Measurements from ENCODE around the gene IL1RL1.

IL1RL1 gene

DNA sequence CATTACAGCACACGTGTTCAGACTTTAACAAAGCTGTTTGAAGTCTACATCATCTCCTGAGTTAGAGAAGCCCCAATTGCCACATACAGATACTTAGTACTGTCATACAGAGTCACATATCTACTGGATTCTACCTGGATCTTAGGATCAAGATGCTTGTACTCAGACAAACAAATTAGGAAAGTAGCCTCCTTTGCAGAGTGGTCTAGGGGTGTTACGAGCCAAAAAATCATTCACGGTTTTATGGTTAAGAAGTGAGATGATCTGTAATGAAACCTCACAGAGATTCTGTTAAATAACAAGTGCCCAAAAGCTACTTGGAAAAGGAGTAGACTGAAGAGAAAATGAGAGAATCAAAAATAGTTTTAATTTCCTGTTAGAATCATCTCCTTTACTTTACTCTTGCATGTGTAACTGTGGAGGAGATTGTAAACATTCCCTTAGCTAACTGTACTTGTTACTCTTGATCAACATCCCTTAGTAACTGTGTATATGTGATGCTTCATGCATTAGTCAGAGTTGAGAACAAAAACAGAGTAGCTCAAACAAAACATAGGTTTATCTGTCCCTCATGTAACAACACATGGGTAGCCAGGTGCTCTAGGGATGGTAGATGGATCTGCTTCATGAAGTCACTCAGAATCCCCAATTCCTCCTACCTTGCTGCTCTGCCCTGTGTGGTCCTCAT, 16.4 kb upstream of the IL1RL1 start:
- Histone ChIP-seq H3K4me3 (ENCODE audit: low read depth, low read length) (no peak overlapping the region), H3K36me3 (ENCODE audit: insufficient read depth, low read length) (no peaks in the 10 kb centered on the region), H3K27me3 (ENCODE audit: insufficient read depth, low read length) (no peaks in the 10 kb centered on the region), H3K79me2 (ENCODE audit: control insufficient read depth, insufficient read depth, low read length, unreplicated experiment) (no peaks in the 10 kb centered on the region), H2AFZ (ENCODE audit: low read length, unreplicated experiment) (no peak overlapping the region), H3K4me1 (ENCODE audit: control insufficient read depth, insufficient read depth, low read length, unreplicated experiment) (peaks cover 11% of the 10 kb centered on the region), H3K27ac (ENCODE audit: low read depth, low read length) (peak overlapping the region; percentile 54; the same call in 1 of the 2 replicates)

DNA sequence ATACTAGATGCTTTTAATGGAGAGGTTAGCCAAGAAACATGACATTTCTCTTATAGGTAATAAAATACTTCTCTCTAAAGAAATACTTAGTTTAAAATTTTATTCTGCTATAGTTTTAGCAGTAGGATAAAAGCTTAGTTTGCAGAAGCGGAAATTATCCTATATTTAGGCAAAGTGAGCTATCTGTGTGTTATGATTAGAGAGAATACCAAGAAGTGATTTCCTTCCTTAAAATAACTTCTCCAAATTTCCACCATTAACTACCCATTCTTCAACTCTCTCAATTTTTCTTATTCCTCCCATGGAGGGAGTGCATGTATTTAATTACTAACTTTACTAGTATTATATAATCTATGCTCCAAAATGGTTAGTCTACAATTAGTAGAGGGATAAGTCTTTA, 15.8 kb upstream of the IL1RL1 start:
- Histone ChIP-seq H3K79me2 (ENCODE audit: control insufficient read depth, insufficient read depth, low read length, unreplicated experiment) (no peaks in the 10 kb centered on the region), H3K4me3 (ENCODE audit: low read depth, low read length) (no peak overlapping the region), H3K36me3 (ENCODE audit: insufficient read depth, low read length) (no peaks in the 10 kb centered on the region), H3K27ac (ENCODE audit: low read depth, low read length) (peak overlapping the region; percentile 4; the same call in 1 of the 2 replicates), H2AFZ (ENCODE audit: low read length, unreplicated experiment) (no peak overlapping the region), H3K4me1 (ENCODE audit: control insufficient read depth, insufficient read depth, low read length, unreplicated experiment) (peaks cover 11% of the 10 kb centered on the region), H3K27me3 (ENCODE audit: insufficient read depth, low read length) (no peaks in the 10 kb centered on the region)

DNA sequence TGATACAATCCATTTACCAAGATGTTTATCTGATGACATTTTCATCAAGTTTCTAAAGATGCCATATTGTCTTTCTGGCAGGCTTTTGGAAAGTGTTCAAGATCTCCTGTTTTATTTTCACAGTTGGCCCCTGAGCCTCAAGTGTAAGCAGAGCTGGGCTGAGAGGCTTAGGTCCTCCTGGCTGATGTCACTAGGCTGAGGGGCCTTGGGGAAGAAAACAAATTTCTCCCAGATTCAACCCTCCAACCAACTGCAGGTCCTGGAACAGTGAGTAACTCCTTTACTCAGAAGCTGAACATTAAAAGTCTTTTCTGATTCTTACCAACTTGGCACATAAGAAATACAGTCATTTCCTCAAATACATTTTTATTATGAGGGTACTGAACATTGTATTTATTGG, 14.9 kb upstream of the IL1RL1 start:
- Histone ChIP-seq H3K36me3 (ENCODE audit: insufficient read depth, low read length) (no peaks in the 10 kb centered on the region), H3K4me1 (ENCODE audit: control insufficient read depth, insufficient read depth, low read length, unreplicated experiment) (peaks cover 11% of the 10 kb centered on the region), H2AFZ (ENCODE audit: low read length, unreplicated experiment) (no peak overlapping the region), H3K27ac (ENCODE audit: low read depth, low read length) (no peak overlapping the region), H3K27me3 (ENCODE audit: insufficient read depth, low read length) (no peaks in the 10 kb centered on the region), H3K79me2 (ENCODE audit: control insufficient read depth, insufficient read depth, low read length, unreplicated experiment) (no peaks in the 10 kb centered on the region), H3K4me3 (ENCODE audit: low read depth, low read length) (no peak overlapping the region)

DNA sequence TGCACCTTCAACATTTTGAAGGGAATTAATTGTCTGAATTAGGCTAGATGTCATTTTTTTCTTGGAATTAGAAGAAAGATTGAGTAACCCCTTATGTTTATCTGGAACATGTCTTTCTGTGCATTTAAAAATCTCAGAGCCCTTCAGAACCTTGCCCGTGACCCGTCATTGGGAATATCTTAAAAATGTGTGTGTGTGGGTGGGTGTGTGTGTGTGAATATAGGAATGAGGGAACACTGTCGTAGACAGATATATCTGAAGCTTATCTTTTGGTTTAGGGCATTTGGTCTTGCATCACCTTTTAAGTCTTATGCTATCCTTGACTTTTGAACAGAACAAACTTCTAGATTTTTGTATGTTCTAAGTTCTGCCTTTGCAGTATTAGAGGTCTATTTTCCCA, 13.5 kb upstream of the IL1RL1 start:
- Histone ChIP-seq H3K4me1 (ENCODE audit: control insufficient read depth, insufficient read depth, low read length, unreplicated experiment) (peaks cover 14% of the 10 kb centered on the region), H2AFZ (ENCODE audit: low read length, unreplicated experiment) (no peak overlapping the region), H3K79me2 (ENCODE audit: control insufficient read depth, insufficient read depth, low read length, unreplicated experiment) (no peaks in the 10 kb centered on the region), H3K36me3 (ENCODE audit: insufficient read depth, low read length) (no peaks in the 10 kb centered on the region), H3K27me3 (ENCODE audit: insufficient read depth, low read length) (no peaks in the 10 kb centered on the region), H3K4me3 (ENCODE audit: low read depth, low read length) (no peak overlapping the region), H3K27ac (ENCODE audit: low read depth, low read length) (no peak overlapping the region)

DNA sequence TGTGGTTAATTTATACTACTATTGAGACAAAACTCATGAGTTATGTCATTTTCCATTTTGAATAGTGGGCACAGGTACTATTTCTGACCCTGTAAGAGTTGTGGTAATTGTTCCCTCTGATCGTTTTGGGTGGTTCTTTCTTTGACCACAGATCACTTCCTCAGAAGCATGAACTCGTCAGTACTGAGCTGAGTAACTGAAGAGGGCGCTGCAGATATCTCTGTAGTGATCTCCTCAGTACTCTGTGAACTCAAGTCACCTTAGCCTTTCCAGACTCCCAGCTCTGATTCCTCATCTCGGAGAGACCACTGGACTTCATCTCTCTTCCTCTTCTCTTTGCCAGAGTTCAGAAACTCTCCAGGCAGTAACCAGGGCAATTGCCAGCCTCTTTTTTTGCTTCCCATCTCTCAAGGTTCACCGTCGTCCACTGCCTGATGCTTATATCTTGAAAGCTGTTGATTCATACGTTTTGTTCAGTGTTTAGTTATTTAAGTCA, 9.4 kb upstream of the IL1RL1 start:
- Histone ChIP-seq H3K4me3 (ENCODE audit: low read depth, low read length) (no peak overlapping the region), H2AFZ (ENCODE audit: low read length, unreplicated experiment) (peak overlapping the region; percentile 2), H3K4me1 (ENCODE audit: control insufficient read depth, insufficient read depth, low read length, unreplicated experiment) (peaks cover 21% of the 10 kb centered on the region), H3K36me3 (ENCODE audit: insufficient read depth, low read length) (no peaks in the 10 kb centered on the region), H3K27me3 (ENCODE audit: insufficient read depth, low read length) (no peaks in the 10 kb centered on the region), H3K79me2 (ENCODE audit: control insufficient read depth, insufficient read depth, low read length, unreplicated experiment) (no peaks in the 10 kb centered on the region), H3K27ac (ENCODE audit: low read depth, low read length) (peak overlapping the region; percentile 38; the same call in 1 of the 2 replicates)

DNA sequence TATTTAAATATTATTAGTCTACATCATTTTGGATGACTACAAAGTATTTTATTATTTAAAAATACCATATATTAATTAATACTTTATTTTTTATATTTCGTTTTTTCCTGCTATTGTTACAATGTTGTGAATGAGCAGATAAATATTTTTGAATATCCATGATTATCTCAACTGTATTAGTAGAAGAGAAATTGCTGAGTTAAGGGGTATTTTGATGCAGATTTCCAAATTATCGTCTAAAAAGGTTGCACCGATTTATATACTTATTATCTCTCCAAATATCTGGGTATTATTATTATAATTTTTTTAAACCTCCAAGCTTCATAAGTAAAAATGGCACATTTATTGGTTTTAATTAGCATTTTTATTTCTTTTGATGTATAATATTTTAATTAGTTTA, 8.9 kb upstream of the IL1RL1 start:
- H3K4me3 ChIP-seq (ENCODE audit: low read depth, low read length), result no peak overlapping the region
- H2AFZ ChIP-seq (ENCODE audit: low read length, unreplicated experiment), result no peak overlapping the region
- peaks cover 21% of the 10 kb centered on the region for H3K4me1 ChIP-seq (ENCODE audit: control insufficient read depth, insufficient read depth, low read length, unreplicated experiment)
- no peaks in the 10 kb centered on the region for H3K36me3 ChIP-seq (ENCODE audit: insufficient read depth, low read length)
- H3K27me3 ChIP-seq (ENCODE audit: insufficient read depth, low read length), result no peaks in the 10 kb centered on the region
- no peaks in the 10 kb centered on the region for H3K79me2 ChIP-seq (ENCODE audit: control insufficient read depth, insufficient read depth, low read length, unreplicated experiment)
- H3K27ac ChIP-seq (ENCODE audit: low read depth, low read length), result no peak overlapping the region

DNA sequence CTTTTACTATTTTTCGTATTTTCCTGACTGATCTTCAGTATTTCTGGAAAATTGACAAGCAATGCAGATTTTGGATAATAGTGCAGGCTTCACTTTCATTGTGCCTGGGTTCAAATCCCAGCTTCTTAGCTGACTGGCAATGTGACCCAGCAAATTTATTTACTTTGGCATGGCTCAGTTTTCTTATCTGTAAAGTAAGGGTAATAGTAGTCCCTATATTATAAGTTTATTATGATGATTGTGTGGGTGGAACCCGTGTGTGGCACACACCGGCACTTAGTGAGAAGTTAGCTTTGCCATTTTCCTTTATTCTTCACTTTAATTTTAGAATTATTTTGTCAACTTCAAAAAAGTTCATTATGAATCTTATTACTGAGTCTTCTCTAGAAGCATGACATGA, 7.8 kb upstream of the IL1RL1 start:
- Histone ChIP-seq H3K4me1 (ENCODE audit: control insufficient read depth, insufficient read depth, low read length, unreplicated experiment) (peaks cover 21% of the 10 kb centered on the region), H3K79me2 (ENCODE audit: control insufficient read depth, insufficient read depth, low read length, unreplicated experiment) (no peaks in the 10 kb centered on the region), H3K27me3 (ENCODE audit: insufficient read depth, low read length) (no peaks in the 10 kb centered on the region), H3K27ac (ENCODE audit: low read depth, low read length) (peak overlapping the region; percentile 92), H3K36me3 (ENCODE audit: insufficient read depth, low read length) (no peaks in the 10 kb centered on the region), H2AFZ (ENCODE audit: low read length, unreplicated experiment) (peak overlapping the region; percentile 9), H3K4me3 (ENCODE audit: low read depth, low read length) (no peak overlapping the region)

DNA sequence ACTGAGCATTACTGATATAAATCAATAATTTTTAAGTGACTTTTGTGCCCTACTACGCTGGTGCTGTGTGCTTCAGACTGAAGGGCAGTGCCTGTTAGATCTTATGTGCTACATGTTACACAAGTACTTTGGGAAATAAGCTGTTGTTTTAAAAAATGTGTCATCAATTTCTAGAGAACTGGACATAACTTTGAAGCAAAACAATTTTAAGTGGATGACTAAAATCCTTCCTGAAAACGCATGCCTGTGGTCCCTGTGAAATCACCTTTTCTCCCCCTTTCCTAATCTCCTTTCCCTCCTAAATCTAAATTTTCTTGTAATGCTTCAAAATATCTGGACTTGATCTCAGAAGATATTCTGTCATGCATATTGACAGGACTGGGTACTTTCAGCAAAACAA, 7.1 kb upstream of the IL1RL1 start:
- Histone ChIP-seq H2AFZ (ENCODE audit: low read length, unreplicated experiment) (peak overlapping the region; percentile 77), H3K4me1 (ENCODE audit: control insufficient read depth, insufficient read depth, low read length, unreplicated experiment) (peaks cover 21% of the 10 kb centered on the region), H3K27ac (ENCODE audit: low read depth, low read length) (peak overlapping the region; percentile 92), H3K36me3 (ENCODE audit: insufficient read depth, low read length) (no peaks in the 10 kb centered on the region), H3K27me3 (ENCODE audit: insufficient read depth, low read length) (no peaks in the 10 kb centered on the region), H3K4me3 (ENCODE audit: low read depth, low read length) (no peak overlapping the region), H3K79me2 (ENCODE audit: control insufficient read depth, insufficient read depth, low read length, unreplicated experiment) (no peaks in the 10 kb centered on the region)

DNA sequence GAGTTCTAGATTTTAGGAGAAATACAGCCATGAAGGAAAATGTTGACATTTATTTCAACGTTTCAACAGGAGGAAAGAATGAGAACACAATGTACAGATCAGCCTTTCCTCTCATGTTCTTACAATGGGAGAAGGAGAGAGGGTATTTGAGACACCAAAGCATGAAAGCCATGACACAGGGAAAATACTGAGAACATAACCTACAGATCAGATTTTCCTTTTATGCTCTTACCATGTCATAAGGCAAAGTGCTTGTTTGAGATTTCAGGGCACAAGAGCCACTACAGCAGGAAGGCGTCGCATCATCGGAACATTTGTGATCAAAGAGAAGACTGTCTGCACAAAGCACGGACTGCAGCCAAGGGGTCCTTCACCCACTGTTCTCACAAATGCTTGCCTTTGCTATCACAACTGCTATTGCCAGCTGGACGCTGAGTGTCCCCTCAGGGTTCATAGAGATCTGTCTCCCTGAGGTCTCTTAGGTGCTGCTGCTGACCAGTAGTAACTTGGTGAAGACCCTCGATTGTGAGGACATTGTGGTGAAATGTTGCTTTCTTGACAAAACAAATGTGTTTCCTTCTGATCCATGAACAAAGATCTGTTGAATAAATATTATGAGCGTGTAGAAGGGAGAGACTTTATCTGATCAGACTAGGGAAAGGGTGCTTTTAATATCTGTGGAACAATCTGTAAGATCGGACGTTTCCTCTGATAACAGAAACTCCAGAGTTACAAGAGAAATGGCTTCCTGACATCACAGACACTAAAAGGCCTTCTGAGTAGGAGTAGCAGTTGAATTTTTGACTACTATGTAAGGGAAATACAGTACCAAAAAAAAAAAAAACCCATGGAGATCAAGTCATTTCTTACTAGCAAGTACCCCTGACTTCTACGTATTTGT, 6.4 kb upstream of the IL1RL1 start:
- no peaks in the 10 kb centered on the region for H3K79me2 ChIP-seq (ENCODE audit: control insufficient read depth, insufficient read depth, low read length, unreplicated experiment)
- H3K27me3 ChIP-seq (ENCODE audit: insufficient read depth, low read length), result no peaks in the 10 kb centered on the region
- H2AFZ ChIP-seq (ENCODE audit: low read length, unreplicated experiment), result peak overlapping the region; percentile 77
- peak overlapping the region; percentile 92 for H3K27ac ChIP-seq (ENCODE audit: low read depth, low read length)
- peaks cover 21% of the 10 kb centered on the region for H3K4me1 ChIP-seq (ENCODE audit: control insufficient read depth, insufficient read depth, low read length, unreplicated experiment)
- H3K4me3 ChIP-seq (ENCODE audit: low read depth, low read length), result peak overlapping the region; percentile 8; the same call in 1 of the 2 replicates
- H3K36me3 ChIP-seq (ENCODE audit: insufficient read depth, low read length), result no peaks in the 10 kb centered on the region

DNA sequence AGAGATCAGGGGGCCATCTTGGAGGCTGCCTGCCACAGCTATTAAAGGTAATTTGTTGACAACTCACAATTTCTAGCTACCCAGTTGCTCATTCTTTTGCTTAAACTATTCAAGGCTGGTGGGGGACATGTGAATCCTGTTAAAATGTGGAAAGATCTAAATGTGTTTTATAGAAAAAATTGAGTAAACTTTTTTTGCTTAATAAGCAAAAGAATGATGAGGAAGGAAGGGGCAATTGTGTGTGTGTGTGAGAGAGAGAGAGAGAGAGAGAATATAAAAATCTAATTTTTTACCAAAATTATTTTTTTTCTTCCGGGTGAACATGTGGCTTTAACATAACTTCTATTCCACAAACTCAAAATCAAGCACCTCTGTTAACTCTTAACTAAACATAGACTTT, 5.2 kb upstream of the IL1RL1 start:
- no peaks in the 10 kb centered on the region for H3K36me3 ChIP-seq (ENCODE audit: insufficient read depth, low read length)
- H3K27me3 ChIP-seq (ENCODE audit: insufficient read depth, low read length), result no peaks in the 10 kb centered on the region

More for the DNA sequence above, 5.2 kb upstream of the IL1RL1 start:
- Histone ChIP-seq H3K27ac (ENCODE audit: low read depth, low read length) (no peak overlapping the region), H3K4me1 (ENCODE audit: control insufficient read depth, insufficient read depth, low read length, unreplicated experiment) (peaks cover 22% of the 10 kb centered on the region), H3K79me2 (ENCODE audit: control insufficient read depth, insufficient read depth, low read length, unreplicated experiment) (no peaks in the 10 kb centered on the region), H3K4me3 (ENCODE audit: low read depth, low read length) (no peak overlapping the region), H2AFZ (ENCODE audit: low read length, unreplicated experiment) (no peak overlapping the region)
